ENCODE measurements around the gene PKP3.
A peak's percentile ranks its signal among the peaks of the same experiment; 100 is the strongest.

Gene PKP3

GRCh38 chr11:447923-448731, 54.1 kb downstream of the PKP3 start:
- peak; percentile 99 for DNase-seq

GRCh38 chr11:449889-450808, 56.1 kb downstream of the PKP3 start, which contains the start of gene PTDSS2:
PTDSS2 (plus strand) TSS chr11:450279; CDS start chr11:450456, 177 bp downstream.
- DNase-seq, result peak; percentile 87

DNA sequence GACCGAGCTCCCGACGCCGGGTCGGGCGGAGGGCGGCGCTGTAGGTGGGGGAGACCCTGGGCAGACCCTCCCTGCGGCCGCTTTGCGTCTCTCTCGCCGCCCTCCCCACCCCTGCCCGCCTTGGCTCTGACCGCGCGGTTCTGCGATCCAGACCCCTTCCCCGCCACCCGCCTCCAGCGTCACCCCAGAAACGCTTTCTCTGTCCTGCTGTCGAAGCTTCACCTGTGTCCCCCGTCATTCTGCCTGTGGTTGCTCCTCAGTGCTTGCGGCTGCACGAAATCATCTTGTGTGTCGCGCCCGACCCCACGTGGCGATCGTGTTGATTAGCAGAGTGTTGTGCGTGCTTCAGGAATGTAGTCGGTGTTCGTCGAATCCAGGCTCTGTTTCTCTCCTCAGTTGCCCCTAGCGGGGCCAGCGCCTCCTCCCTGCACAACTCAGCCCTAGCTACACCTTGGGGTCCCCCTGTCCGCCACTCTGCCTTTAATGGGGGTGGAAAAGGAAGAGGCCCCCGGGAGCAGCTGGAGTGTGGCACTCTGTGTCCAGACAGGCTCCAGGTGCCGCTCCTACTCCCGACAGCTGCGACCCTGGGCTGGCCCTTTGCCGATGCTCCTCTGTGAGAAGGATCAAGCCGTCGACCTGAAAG, 56.9 kb downstream of the PKP3 start:
- DNase-seq, result peak; percentile 50 to 54

DNA sequence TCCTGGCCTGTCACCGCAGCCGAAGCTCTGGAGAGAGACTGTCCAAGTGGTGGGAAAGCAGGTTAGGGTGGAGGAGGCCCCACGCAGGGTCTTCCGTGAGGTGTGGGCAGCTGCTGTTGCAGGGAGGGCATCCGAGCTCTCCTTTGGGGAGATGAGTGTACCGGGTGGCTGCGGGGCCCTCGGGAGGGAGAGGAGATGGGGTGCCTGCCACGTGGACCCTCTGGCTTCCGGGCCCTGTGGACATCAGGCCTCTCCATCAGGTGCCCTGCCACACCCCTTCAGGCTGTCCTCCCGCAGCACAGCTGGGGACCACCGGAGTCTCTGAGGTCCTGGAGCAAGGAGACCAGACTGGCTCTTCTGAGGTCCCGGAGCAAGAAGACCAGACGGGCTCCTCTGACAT, 57.7 kb downstream of the PKP3 start:
- no peak for DNase-seq

DNA sequence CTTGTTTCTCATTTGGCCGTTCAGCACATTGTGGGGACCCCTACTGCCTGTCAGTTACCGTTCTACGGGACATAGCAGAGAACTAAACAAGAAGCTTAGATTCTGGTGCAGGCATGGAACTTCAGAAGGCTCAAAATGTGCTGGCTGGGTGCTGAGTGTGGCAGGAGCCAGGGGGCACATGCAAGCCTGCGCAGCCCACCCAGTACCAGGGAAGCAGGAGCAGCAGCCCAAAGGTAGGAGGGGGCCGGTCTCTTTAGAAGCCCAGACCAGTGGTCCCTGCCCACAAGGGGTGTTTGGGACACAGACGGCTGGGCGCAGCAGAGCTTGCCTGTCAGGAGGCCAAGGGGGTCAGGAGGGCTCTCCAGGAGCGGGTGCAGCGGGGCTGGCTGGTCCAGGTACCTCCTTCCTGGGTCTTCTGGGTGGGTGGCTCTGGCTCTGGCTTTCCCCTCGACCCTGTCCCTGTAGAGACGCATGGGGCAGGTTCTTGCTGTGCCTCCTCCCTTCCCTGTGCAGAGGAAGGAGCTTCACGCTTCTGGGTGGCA, 58.3 kb downstream of the PKP3 start:
- DNase-seq, result no peak

DNA sequence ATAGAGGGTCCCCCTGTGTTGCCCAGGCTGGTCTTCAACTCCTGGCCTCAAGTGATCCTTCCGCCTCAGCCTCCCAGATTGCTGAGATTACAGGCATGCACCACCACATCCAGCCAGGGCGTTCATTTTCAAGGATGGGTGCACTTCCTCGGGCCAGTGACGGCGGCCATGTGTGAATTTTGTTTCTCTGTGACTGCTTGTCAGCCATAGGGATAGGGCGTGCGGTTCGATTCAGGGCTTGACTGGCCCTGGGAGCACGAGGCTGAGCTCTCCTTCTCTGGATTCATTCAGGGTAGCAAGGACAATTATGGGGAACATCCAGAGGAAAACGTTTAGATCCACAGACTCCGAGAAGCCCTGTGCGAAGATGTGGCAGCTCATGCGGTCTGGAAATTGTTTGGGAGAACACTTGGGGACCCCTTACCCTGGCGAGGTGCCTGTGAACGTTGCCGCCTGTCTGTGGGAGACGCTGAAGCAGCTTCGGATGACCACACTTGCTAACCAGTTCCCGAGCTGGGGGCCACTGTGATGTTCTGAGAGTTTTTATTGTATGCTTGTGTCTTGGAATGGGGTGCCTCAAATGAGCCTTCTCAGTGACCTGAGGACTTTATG, 59.0 kb downstream of the PKP3 start:
- no peak for DNase-seq

- no peak for DNase-seq
These were observed 59.6 kb downstream of the PKP3 start for GRCh38 chr11:453564-453963.

DNA sequence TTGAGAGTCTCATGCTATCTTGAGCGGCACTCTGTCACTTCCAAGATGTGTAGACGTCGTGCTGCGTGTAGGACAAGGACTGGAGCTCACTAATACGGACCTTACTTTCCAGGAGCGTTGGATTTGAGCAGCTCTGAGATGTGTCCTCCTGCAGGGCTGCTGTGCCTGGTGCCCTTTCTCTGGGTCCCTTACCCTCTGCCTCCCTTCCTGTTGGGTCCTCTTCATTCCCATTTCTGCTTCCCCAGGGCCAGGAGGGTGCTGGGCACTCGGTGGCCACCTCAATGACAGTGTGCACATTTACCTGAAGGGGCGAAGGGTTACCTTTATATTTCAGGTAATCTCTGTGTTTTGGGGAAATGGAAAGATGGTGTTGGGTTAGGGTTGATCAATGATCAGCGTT, 60.0 kb downstream of the PKP3 start:
- DNase-seq, result no peak
